VCaP (cell line): Measurements from ENCODE around the gene STN1.

Experiments used
- H3K27ac ChIP-seq: fragments of 450-650 bp; 2 replicates; pipeline ENCODE4 v1.5.1; 2017
- TF ChIP-seq, protein P1 (sequence below): fragments of 450-650 bp; conservative IDR thresholded peaks from 2 replicates; pipeline ENCODE4 v1.5.1; 2017; ENCODE audit warnings: mild to moderate bottlenecking, moderate library complexity

The STN1 gene

DNA sequence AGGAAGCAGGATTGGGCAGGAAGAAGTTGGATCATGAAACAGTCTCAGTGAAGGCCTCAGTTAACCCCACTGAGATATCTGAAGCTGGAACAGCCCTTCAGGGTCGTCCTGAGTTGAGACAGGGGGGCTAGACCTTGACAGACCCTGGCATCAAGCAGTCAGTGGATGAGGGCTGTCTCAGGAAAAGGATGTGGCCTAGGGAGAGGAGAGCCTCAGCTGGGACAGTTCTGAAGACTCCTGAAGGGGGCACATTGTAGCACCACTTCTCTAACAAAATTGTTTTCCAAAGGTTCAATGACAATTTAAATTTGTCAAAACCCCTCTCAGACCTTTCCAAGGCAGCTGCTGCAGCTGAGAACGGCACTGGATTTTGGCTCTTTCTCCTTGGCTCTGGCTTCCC lies 33.2 kb upstream of the STN1 start:
- H3K27ac ChIP-seq = peak overlapping the region; percentile 97
- TF ChIP-seq, protein P1, sequence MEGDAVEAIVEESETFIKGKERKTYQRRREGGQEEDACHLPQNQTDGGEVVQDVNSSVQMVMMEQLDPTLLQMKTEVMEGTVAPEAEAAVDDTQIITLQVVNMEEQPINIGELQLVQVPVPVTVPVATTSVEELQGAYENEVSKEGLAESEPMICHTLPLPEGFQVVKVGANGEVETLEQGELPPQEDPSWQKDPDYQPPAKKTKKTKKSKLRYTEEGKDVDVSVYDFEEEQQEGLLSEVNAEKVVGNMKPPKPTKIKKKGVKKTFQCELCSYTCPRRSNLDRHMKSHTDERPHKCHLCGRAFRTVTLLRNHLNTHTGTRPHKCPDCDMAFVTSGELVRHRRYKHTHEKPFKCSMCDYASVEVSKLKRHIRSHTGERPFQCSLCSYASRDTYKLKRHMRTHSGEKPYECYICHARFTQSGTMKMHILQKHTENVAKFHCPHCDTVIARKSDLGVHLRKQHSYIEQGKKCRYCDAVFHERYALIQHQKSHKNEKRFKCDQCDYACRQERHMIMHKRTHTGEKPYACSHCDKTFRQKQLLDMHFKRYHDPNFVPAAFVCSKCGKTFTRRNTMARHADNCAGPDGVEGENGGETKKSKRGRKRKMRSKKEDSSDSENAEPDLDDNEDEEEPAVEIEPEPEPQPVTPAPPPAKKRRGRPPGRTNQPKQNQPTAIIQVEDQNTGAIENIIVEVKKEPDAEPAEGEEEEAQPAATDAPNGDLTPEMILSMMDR = no peak

DNA sequence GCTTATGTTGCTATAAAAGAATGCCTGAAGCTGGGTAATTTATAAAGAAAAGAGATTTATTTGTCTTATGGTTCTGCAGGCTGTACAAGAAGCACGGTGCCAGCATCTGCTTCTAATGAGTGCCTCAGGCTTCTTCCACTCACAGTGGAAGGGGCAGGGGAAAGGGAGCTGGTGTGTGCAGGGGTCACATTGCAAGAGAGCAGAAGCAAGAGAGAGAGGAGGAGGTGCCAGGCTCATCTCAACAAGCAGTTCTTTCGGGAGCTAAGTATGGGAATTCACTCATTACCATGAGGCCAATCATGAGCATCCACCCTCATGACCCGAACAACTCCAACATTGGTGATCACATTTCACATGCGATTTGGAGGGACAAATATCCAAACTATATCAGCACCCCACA lies 31.7 kb upstream of the STN1 start:
- H3K27ac ChIP-seq = peak overlapping the region; percentile 97
- TF ChIP-seq, protein P1 = no peak

DNA sequence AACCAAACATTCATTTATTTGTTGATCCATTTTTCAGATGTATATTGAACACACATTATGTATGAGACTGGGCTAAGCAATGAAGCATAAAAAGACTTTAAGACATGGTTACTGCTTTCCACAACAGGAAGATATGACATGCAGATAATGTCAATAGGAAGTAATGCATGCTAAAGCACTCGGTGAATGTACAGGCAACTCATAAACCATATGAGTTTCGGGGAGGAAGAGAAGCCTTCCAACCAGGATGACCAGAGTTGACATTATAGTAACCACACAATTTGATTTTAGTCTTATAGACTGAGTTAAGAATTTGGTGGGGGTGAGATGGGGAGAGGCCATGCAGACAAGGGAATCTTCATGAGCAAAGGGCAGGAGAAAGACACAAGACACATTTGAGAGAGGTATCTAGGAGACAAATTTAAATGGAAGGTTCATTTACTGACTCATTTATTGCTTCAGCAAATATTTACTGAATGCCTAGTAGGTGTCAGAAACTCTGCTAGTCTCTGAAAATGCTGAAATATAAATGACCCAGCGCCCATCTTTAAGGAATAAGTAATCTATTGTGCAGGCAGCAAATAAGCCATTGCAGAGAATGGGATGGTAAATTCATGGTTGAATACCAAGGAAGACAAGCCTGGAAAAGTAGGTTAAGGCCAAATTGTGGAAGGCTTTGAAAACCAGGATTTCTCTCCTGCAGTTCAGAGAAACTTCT lies 30.0 kb upstream of the STN1 start:
- TF ChIP-seq, protein P1 = no peak
- H3K27ac ChIP-seq = peak overlapping the region; percentile 97

DNA sequence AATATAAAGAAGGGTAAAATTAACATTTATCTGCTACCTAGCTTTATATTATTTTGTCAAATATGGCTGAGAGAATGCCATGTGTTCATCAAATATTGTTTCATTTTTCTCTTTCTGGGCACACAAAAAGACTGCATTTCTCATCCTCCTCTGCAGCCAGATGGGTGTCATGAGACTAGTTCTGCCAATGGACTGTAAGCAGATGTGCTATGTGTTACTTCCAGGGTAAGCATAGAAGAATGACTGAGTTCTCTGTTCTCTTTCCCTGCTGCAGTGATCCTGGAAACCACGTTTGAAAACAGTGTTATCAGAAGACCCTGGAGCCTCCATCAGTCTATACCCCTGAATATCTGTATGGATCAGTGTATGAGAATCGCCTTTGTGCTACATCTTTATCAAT lies 24.9 kb upstream of the STN1 start:
- TF ChIP-seq, protein P1 = no peak
- H3K27ac ChIP-seq = peak overlapping the region; percentile 0; the same call in 1 of the 2 replicates

DNA sequence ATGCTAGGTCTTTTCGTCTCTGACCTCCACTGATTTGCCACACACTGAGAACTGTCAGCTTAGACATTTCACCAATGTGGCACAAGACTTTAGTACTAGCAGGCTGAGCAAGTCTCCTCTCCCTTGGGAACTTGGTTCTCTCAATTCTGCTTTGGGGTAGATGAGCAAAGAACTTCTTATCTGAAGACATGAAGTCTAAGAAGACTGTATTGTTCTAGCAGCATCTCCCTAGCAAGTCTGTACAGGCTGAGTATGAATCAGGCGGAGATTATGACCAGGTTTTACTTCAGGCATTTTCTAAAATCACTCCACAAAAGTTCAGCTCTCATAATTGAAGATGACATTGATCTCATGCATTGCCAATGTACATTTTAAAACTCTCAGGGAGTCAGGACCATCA lies 23.8 kb upstream of the STN1 start:
- TF ChIP-seq, protein P1 = no peak
- H3K27ac ChIP-seq = no peak overlapping the region

DNA sequence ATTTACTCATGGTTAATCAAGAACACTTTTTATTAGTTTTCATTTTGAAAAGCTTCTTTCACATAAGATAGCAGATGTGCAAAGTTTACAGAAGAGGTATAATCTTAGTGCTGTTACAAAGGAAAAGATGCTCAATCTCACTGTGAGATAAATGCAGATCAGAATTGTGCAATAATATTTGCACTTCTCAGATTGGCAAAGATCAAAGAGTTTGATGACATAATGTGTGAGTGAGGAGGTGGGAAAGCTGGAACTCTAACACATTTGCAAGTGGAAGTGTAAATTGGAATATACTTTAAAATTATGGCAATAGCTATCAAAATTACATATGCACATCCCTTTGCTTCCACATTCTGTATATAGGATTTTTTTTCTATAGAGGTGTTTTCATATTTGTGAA lies 21.5 kb upstream of the STN1 start:
- H3K27ac ChIP-seq = no peak overlapping the region
- TF ChIP-seq, protein P1 = no peak

DNA sequence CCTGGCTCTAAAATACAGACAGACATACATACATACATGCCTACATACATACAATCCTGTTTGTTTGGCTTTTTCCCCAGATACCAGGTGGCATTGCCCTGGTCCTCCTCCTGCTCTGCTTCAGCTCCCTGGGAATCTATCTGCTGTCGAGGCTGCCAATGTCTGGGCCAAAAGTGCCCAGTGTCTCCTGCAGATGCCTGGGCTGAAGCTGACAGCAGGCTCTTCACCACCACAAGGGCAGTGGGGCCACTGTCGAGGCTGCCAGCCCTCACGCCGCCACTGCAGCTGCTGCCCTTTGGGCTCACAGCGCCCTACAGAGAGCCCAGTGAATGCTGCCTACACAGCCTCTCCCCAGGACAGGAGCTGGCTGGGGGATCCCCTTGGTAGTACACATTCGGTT lies 18.0 kb upstream of the STN1 start:
- H3K27ac ChIP-seq = no peak overlapping the region
- TF ChIP-seq, protein P1 = no peak
